Karpas-422 (cell line): ENCODE measurements around the gene CDH8. TPM values are rescaled to one million over a fixed set of nuclear protein-coding genes. Genes with fewer than 3 reads are reported as not detected.

Experiments used
- DNase-seq: peaks from one replicate; pipeline ENCODE4 v3.0.0-alpha.2; 2015
- H2AFZ ChIP-seq: fragments of 200-600 bp; sonication (generic); 2 replicates; pipeline ENCODE4 v1.6.1; 2014; ENCODE audit warnings: antibody characterized with exemption, low read length, mixed read lengths
- H3K27ac ChIP-seq: fragments of 200-600 bp; sonication (generic); 2 replicates; pipeline ENCODE4 v1.5.1; 2014; ENCODE audit warnings: mild to moderate bottlenecking, low read length, moderate library complexity
- H3K27me3 ChIP-seq: fragments of 200-600 bp; sonication (generic); 2 replicates; pipeline ENCODE4 v1.6.1; 2014; ENCODE audit warnings: low read length, mixed read lengths
- H3K36me3 ChIP-seq: fragments of 200-600 bp; sonication (generic); 2 replicates; pipeline ENCODE4 v1.6.1; 2014; ENCODE audit warnings: low read length, mixed read lengths; ENCODE audit not compliant: insufficient read depth
- H3K4me1 ChIP-seq: fragments of 200-600 bp; sonication (generic); 2 replicates; pipeline ENCODE4 v1.6.1; 2014; ENCODE audit warnings: mild to moderate bottlenecking, low read length, mixed read lengths
- H3K4me2 ChIP-seq: fragments of 200-600 bp; sonication (generic); 2 replicates; pipeline ENCODE4 v1.6.1; 2014; ENCODE audit warnings: low read length, low read depth, mild to moderate bottlenecking; ENCODE audit not compliant: poor library complexity, severe bottlenecking
- H3K4me3 ChIP-seq: fragments of 200-600 bp; sonication (generic); 2 replicates; pipeline ENCODE4 v1.5.1; 2014; ENCODE audit warnings: mild to moderate bottlenecking, antibody characterized with exemption, low read length, mixed read lengths
- H3K79me2 ChIP-seq: fragments of 200-600 bp; sonication (generic); 2 replicates; pipeline ENCODE4 v1.6.1; 2014; ENCODE audit warnings: mild to moderate bottlenecking, low read length, mixed read lengths
- H3K9ac ChIP-seq: fragments of 200-600 bp; sonication (generic); 2 replicates; pipeline ENCODE4 v1.6.0; 2014; ENCODE audit warnings: low read length
- H3K9me2 ChIP-seq: fragments of 200-600 bp; sonication (generic), shearing (Covaris generic); replicated peaks from 2 replicates; pipeline ENCODE4 v1.6.0; 2014; ENCODE audit warnings: mild to moderate bottlenecking, low read length, moderate library complexity; ENCODE audit not compliant: insufficient read depth
- H3K9me3 ChIP-seq: fragments of 300-700, 200-600 bp; sonication (generic); 2 replicates; pipeline ENCODE4 v1.6.1; 2014; ENCODE audit warnings: low read length, mixed read lengths
- H4K20me1 ChIP-seq: fragments of 200-600 bp; sonication (generic); 2 replicates; pipeline ENCODE4 v1.6.1; 2014; ENCODE audit warnings: mild to moderate bottlenecking, antibody characterized with exemption, low read length, low read depth; ENCODE audit not compliant: insufficient read depth
- total RNA-seq: library from RNA; depleted of rRNA; stranded (reverse); fragments of >200 nt; shearing (Covaris generic); gene quantifications from 2 replicates; pipeline ENCODE4 v1.2.3, GENCODE V29; 2014; ENCODE audit warnings: low replicate concordance

The CDH8 gene
- total RNA-seq, 1 experiment from 2014 or later = not detected

GRCh38 chr16:61820820-61821219 is 215.4 kb downstream of the CDH8 start:
- Histone ChIP-seq H3K27ac (no peak overlapping the region), H3K9ac (no peak overlapping the region), H3K4me2 (no peak overlapping the region), H3K4me1 (no peaks in the 10 kb centered on the region), H3K9me3 (peaks cover 25% of the 10 kb centered on the region), H3K27me3 (no peaks in the 10 kb centered on the region), H2AFZ (no peak overlapping the region), H3K36me3 (no peaks in the 10 kb centered on the region), H4K20me1 (no peaks in the 10 kb centered on the region), H3K4me3 (no peak overlapping the region), H3K9me2 (no peaks in the 10 kb centered on the region), H3K79me2 (no peaks in the 10 kb centered on the region)
- DNase-seq = no peak

GRCh38 chr16:61820398-61820797 is 215.8 kb downstream of the CDH8 start:
- H3K4me3 ChIP-seq = no peak overlapping the region
- no peaks in the 10 kb centered on the region for H3K9me2 ChIP-seq
- no peak overlapping the region for H3K9ac ChIP-seq
- H4K20me1 ChIP-seq = no peaks in the 10 kb centered on the region
- DNase-seq = no peak
- H3K9me3 ChIP-seq = peaks cover 25% of the 10 kb centered on the region
- no peaks in the 10 kb centered on the region for H3K27me3 ChIP-seq
- no peak overlapping the region for H2AFZ ChIP-seq
- no peak overlapping the region for H3K4me2 ChIP-seq
- no peaks in the 10 kb centered on the region for H3K36me3 ChIP-seq
- H3K79me2 ChIP-seq = no peaks in the 10 kb centered on the region
- H3K27ac ChIP-seq = no peak overlapping the region
- no peaks in the 10 kb centered on the region for H3K4me1 ChIP-seq

- H3K9ac ChIP-seq = no peak overlapping the region
- no peak overlapping the region for H3K27ac ChIP-seq
- no peaks in the 10 kb centered on the region for H3K36me3 ChIP-seq
- peaks cover 27% of the 10 kb centered on the region for H3K9me3 ChIP-seq
- no peaks in the 10 kb centered on the region for H3K79me2 ChIP-seq
- H4K20me1 ChIP-seq = no peaks in the 10 kb centered on the region
- no peak overlapping the region for H2AFZ ChIP-seq
- no peak for DNase-seq
- H3K4me2 ChIP-seq = no peak overlapping the region
- H3K4me1 ChIP-seq = no peaks in the 10 kb centered on the region
- no peaks in the 10 kb centered on the region for H3K27me3 ChIP-seq
- H3K4me3 ChIP-seq = no peak overlapping the region
- H3K9me2 ChIP-seq = no peaks in the 10 kb centered on the region
These were observed 217.4 kb downstream of the CDH8 start for GRCh38 chr16:61818850-61819249.

- no peak overlapping the region for H3K9ac ChIP-seq
- H3K79me2 ChIP-seq = no peaks in the 10 kb centered on the region
- H3K9me2 ChIP-seq = no peaks in the 10 kb centered on the region
- no peaks in the 10 kb centered on the region for H3K4me1 ChIP-seq
- H4K20me1 ChIP-seq = no peaks in the 10 kb centered on the region
- no peak overlapping the region for H3K4me3 ChIP-seq
- H3K9me3 ChIP-seq = peaks cover 18% of the 10 kb centered on the region
- no peaks in the 10 kb centered on the region for H3K36me3 ChIP-seq
- no peak overlapping the region for H3K27ac ChIP-seq
- no peak overlapping the region for H3K4me2 ChIP-seq
- no peak for DNase-seq
- no peaks in the 10 kb centered on the region for H3K27me3 ChIP-seq
- no peak overlapping the region for H2AFZ ChIP-seq
These were observed 218.5 kb downstream of the CDH8 start for GRCh38 chr16:61817583-61818278.

- H3K27ac ChIP-seq = no peak overlapping the region
- H3K27me3 ChIP-seq = no peaks in the 10 kb centered on the region
- no peaks in the 10 kb centered on the region for H3K36me3 ChIP-seq
- H3K9me3 ChIP-seq = peaks cover 17% of the 10 kb centered on the region
- no peak overlapping the region for H3K9ac ChIP-seq
- H4K20me1 ChIP-seq = no peaks in the 10 kb centered on the region
- no peak overlapping the region for H2AFZ ChIP-seq
- H3K4me3 ChIP-seq = no peak overlapping the region
- DNase-seq = no peak
- no peaks in the 10 kb centered on the region for H3K9me2 ChIP-seq
- no peaks in the 10 kb centered on the region for H3K79me2 ChIP-seq
- no peak overlapping the region for H3K4me2 ChIP-seq
- H3K4me1 ChIP-seq = no peaks in the 10 kb centered on the region
These were observed 221.4 kb downstream of the CDH8 start for GRCh38 chr16:61814726-61815347.

GRCh38 chr16:61813339-61813738 is 222.9 kb downstream of the CDH8 start:
- Histone ChIP-seq H2AFZ (no peak overlapping the region), H3K27ac (no peak overlapping the region), H3K9ac (no peak overlapping the region), H3K79me2 (no peaks in the 10 kb centered on the region), H3K27me3 (no peaks in the 10 kb centered on the region), H3K9me3 (peaks cover 16% of the 10 kb centered on the region), H3K4me1 (no peaks in the 10 kb centered on the region), H3K36me3 (no peaks in the 10 kb centered on the region), H3K4me2 (no peak overlapping the region), H3K9me2 (no peaks in the 10 kb centered on the region), H4K20me1 (no peaks in the 10 kb centered on the region), H3K4me3 (no peak overlapping the region)
- no peak for DNase-seq

- no peak overlapping the region for H3K4me3 ChIP-seq
- H4K20me1 ChIP-seq = no peaks in the 10 kb centered on the region
- no peaks in the 10 kb centered on the region for H3K79me2 ChIP-seq
- no peaks in the 10 kb centered on the region for H3K9me2 ChIP-seq
- no peak overlapping the region for H3K9ac ChIP-seq
- H3K9me3 ChIP-seq = peaks cover 20% of the 10 kb centered on the region; the same call in 1 of the 2 replicates
- H3K36me3 ChIP-seq = no peaks in the 10 kb centered on the region
- H3K4me2 ChIP-seq = no peak overlapping the region
- no peak overlapping the region for H2AFZ ChIP-seq
- H3K27ac ChIP-seq = no peak overlapping the region
- DNase-seq = no peak
- no peaks in the 10 kb centered on the region for H3K27me3 ChIP-seq
- no peaks in the 10 kb centered on the region for H3K4me1 ChIP-seq
These were observed 224.0 kb downstream of the CDH8 start for GRCh38 chr16:61812251-61812650.

- H3K36me3 ChIP-seq = no peaks in the 10 kb centered on the region
- H3K79me2 ChIP-seq = no peaks in the 10 kb centered on the region
- H3K27me3 ChIP-seq = no peaks in the 10 kb centered on the region
- peaks cover 12% of the 10 kb centered on the region; the same call in 1 of the 2 replicates for H3K9me3 ChIP-seq
- no peak overlapping the region for H3K27ac ChIP-seq
- no peak overlapping the region for H2AFZ ChIP-seq
- H3K4me3 ChIP-seq = no peak overlapping the region
- no peaks in the 10 kb centered on the region for H3K9me2 ChIP-seq
- no peak overlapping the region for H3K9ac ChIP-seq
- no peak for DNase-seq
- no peaks in the 10 kb centered on the region for H3K4me1 ChIP-seq
- H4K20me1 ChIP-seq = no peaks in the 10 kb centered on the region
- H3K4me2 ChIP-seq = no peak overlapping the region
These were observed 228.7 kb downstream of the CDH8 start for GRCh38 chr16:61807551-61807950.
